Spinal cord (tissue), 10 donors: ENCODE measurements around the gene HSPB7. TPM values are rescaled to one million over a fixed set of nuclear protein-coding genes. Genes with fewer than 3 reads are reported as not detected.
"Not testable (repeated sequence)": the region's sequence is repeated elsewhere in the genome, so short reads cannot be mapped to it uniquely, and the experiment has no call there.

ENCODE experiments used
- DNase-seq, 6 donors: peaks; one replicate each; pipeline versions ENCODE4 v3.0.0 to v3.0.0-alpha.2; 2013 to 2015; ENCODE audit warnings: low spot score in 6 of 6, low read depth in 4 of 6
- H3K27ac ChIP-seq: one replicate; pipeline ENCODE4 v1.5.1; 2013; ENCODE audit warnings: low read depth, low read length, control low read depth
- H3K27me3 ChIP-seq: one replicate; pipeline ENCODE4 v1.6.1; 2013; ENCODE audit warnings: low read length; ENCODE audit not compliant: control insufficient read depth, insufficient read depth
- H3K36me3 ChIP-seq: one replicate; pipeline ENCODE4 v1.6.1; 2013; ENCODE audit warnings: low read length; ENCODE audit not compliant: control insufficient read depth, insufficient read depth
- H3K4me1 ChIP-seq: one replicate; pipeline ENCODE4 v1.6.1; 2013; ENCODE audit warnings: low read length; ENCODE audit not compliant: control insufficient read depth, insufficient read depth
- H3K4me3 ChIP-seq: one replicate; pipeline ENCODE4 v1.5.1; 2013; ENCODE audit warnings: low read depth, low read length, control low read depth
- H3K9me3 ChIP-seq: one replicate; pipeline ENCODE4 v1.6.1; 2013; ENCODE audit warnings: low read length; ENCODE audit not compliant: control insufficient read depth, insufficient read depth
- WGBS: methylation state at CpG from one replicate; pipeline ENCODE4 v1.1.5; 2013; ENCODE audit warnings: missing lambda C conversion rate; ENCODE audit not compliant: insufficient coverage; 5-methylcytosine and 5-hydroxymethylcytosine counted together
- polyA plus RNA-seq, 2 donors: library from polyadenylated mRNA; unstranded; fragments of 120-200 nt; gene quantifications; one replicate each; pipeline ENCODE4 v1.2.1, GENCODE V29; 2013; ENCODE audit not compliant: insufficient read length in 2 of 2
- total RNA-seq, 2 donors: library from RNA; depleted of rRNA in 1 of 2; stranded (reverse); fragments of 120-200 nt in 1 of 2; fragments of >200 nt in 1 of 2; gene quantifications; one replicate each; pipeline versions ENCODE4 v1.2.3 to v1.2.4, GENCODE V29; 2013 to 2014
- donor health status: healthy.

Gene HSPB7
- total and polyA plus RNA-seq, 4 donors = 1.4 to 2.7 (median 2.1) TPM

DNA sequence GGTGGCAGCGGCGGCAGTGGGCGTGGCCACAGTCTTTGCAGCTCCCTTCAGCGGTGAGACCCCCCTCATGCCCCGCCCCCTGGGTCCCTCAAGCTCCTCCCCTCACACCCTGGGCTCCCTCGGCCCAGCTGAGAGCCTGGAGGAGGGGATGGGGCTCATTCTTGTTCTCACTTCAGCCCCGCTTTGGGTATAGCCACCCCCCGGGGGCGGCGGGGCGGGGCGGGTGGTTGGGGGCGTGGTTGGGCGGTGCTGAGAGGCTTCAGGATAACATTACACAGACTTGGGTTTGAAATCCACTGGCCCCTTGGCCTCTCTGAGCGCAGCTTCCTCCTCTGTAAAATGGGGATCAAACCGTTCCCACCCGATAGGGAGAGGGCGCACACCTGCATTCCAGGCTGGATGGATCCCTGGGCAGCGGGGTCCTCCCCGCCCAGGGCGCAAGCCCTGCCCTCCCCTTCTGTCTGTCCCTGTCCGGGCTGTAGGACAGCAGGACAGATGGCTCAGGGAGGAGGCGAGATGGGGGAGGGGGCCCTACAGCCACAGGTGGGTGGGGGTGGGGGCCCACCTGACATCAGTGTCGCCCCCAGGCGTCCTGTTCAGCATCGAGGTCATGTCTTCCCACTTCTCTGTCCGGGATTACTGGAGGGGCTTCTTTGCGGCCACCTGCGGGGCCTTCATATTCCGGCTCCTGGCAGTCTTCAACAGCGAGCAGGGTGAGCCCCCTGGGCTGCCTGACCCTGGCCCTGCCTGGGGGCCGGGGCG lies 9.1 kb upstream of the HSPB7 start:
- H3K27me3 ChIP-seq = peaks cover 2% of the 10 kb centered on the region
- no peaks in the 10 kb centered on the region for H3K36me3 ChIP-seq
- H3K27ac ChIP-seq = no peak overlapping the region
- H3K9me3 ChIP-seq = no peaks in the 10 kb centered on the region
- H3K4me3 ChIP-seq = no peak overlapping the region
- WGBS = 10% methylated on average over 20 of the region's 33 CpGs
- peak in 2 of 6 donors; percentile 54 to 58 for DNase-seq
- H3K4me1 ChIP-seq = peaks cover 12% of the 10 kb centered on the region

DNA sequence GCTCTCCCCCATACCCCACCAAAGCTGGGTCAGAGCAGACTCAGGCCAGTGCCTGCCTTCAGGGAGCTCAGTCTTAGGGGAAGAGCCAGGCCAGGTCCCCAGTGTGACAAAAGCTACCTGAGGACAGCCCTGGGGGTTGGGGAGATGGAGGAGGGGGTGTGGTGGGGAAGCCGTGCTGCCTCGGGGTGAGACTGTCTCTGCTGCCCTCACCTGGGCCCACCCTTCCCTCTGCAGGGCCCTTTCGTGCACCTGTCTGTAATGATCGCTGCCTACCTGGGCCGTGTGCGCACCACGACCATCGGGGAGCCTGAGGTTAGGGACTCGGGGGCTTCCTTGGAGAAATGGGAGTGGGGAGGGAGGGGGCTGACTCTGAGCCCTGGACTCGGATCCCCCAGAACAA lies 8.5 kb upstream of the HSPB7 start:
- H3K4me1 ChIP-seq = peaks cover 12% of the 10 kb centered on the region
- DNase-seq, H3K36me3 ChIP-seq, H3K4me3 ChIP-seq, H3K9me3 ChIP-seq, H3K27me3 ChIP-seq, H3K27ac ChIP-seq: not testable (repeated sequence)
- no CpG with 5 or more reads among the region's 10 CpGs for WGBS

DNA sequence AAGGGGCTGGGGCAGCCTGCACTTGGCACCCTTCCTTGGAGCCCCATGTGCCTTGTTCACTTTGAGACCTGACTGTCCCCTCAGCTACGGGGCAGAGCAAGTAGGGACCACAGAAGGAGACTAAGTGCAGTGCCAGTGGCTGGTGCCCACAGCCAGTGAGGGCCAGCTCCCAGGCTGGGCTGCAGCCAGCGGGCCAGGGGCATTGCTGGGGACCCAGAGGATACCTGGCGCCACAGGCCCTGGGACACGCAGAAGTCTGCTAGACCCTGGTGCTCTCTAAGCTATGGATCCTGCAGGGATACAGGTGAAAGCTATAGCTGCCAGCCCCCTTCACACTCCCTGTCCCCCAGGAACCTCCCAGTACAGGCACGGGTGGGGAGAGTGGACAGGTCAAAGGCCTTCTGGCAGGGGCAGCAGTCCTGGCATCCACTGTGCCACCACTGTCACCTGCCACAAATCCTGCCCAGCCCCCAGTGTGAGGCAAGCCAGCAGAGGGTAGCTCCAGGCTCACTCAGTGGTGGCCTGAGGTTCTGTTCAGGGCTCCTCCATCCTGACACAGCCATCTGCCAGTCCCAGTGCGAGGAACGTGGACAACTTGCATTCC lies 5.3 kb upstream of the HSPB7 start:
- WGBS = 64% methylated on average over 7 of the region's 7 CpGs
- no peak overlapping the region for H3K4me3 ChIP-seq
- H3K36me3 ChIP-seq = no peaks in the 10 kb centered on the region
- H3K4me1 ChIP-seq = peaks cover 29% of the 10 kb centered on the region
- no peaks in the 10 kb centered on the region for H3K9me3 ChIP-seq
- no peak for DNase-seq
- no peak overlapping the region for H3K27ac ChIP-seq
- peaks cover 2% of the 10 kb centered on the region for H3K27me3 ChIP-seq

DNA sequence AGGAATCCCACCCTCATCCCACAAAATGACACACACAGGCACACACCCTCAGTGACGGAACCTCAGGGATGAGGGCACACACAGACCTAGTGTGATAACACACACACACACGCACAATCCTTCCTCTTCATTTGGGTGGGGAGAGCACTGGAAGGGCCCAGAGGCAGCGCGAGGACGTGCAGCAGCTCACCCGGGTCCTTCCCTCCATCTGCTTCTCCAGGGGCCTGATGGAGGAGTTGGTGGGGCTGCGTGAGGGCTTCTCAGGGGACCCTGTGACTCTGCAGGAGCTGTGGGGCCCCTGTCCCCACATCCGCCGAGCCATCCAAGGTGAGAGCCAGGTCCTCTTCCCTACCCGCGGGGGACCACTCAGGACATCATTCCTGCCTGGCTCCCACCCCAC lies 4.5 kb upstream of the HSPB7 start:
- 91% methylated on average over 6 of the region's 11 CpGs for WGBS
- DNase-seq = no peak
- Histone ChIP-seq H3K27ac (no peak overlapping the region), H3K4me1 (peaks cover 36% of the 10 kb centered on the region), H3K4me3 (no peak overlapping the region), H3K27me3 (peaks cover 2% of the 10 kb centered on the region), H3K9me3 (no peaks in the 10 kb centered on the region), H3K36me3 (no peaks in the 10 kb centered on the region)

DNA sequence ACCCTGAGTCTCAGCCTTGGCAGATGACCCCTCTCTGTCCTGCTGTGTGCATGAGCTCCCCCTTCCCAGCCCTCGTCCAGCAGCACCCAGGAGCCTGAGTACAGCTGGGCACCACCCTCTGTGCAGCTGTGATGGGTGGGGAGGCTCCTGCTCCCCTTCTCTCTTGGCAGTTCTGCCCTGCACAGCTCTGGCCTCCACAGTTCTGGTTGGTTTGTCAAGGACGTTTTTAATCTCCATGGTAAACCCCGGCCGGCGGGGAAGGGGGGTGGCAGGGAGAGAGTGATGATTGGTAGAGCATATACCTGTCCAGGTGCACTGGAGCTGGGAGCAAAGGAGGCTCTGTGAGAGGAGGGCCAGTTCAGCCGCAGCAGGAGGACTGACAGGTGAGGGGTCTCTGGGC lies 3.8 kb upstream of the HSPB7 start, which contains the start of gene CLCNKA:
CLCNKA (plus strand) TSS at position 356 of the 400 bp plus-strand sequence. CDS start 584 bp downstream, outside the sequence.
- WGBS = 65% methylated on average over 6 of the region's 6 CpGs
- Histone ChIP-seq H3K4me1 (peaks cover 35% of the 10 kb centered on the region), H3K4me3 (no peak within 1 kb of the TSS), H3K27me3 (no peaks in the 10 kb centered on the region), H3K36me3 (no peaks in the 10 kb centered on the region), H3K27ac (no peak within 1 kb of the TSS), H3K9me3 (no peaks in the 10 kb centered on the region)
- DNase-seq = no peak

DNA sequence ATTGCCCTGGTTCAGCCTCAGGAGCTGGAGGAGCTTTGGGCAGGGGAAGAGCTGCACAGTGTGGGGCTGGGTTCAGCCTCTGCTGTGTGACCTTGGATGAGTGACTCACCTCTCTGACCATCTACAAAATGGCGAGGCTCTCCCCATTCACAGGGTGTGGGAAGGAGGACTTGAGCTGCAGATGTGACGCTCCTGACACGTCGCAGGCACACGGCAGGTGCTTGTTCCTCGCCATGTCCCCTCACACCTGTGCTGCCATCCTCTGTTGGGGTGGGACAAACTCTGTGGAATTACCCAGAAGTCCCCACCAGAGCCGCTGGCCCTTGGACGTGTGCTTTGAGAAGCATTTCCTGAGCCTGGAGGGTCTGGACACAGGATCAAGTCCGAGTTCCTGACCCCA lies 3.0 kb upstream of the HSPB7 start:
- H3K9me3 ChIP-seq, H3K27me3 ChIP-seq, H3K27ac ChIP-seq, H3K4me3 ChIP-seq, DNase-seq, H3K36me3 ChIP-seq: not testable (repeated sequence)
- WGBS = 83% methylated on average over 5 of the region's 9 CpGs
- H3K4me1 ChIP-seq = peaks cover 31% of the 10 kb centered on the region

DNA sequence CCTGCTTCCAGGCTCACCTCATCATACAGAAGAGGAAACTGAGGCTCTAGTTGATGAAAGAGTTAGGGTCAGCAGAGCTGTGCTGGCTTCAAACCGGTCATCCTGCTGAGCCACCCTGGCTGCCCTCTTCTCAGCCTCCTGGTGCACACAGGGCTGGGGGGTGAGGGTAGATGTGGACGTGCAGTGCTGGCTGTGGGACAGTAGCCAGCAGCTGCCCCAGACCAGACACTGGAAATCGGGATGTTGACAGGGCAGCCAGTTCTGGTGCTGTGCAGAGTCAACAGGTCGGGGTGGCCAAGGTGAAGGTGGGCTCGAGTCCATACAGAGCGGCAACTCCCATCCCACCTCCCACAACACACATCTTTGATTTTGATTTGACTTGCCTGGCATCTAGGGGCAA lies 2.5 kb upstream of the HSPB7 start:
- Histone ChIP-seq H3K27me3 (no peaks in the 10 kb centered on the region), H3K27ac (no peak overlapping the region), H3K9me3 (no peaks in the 10 kb centered on the region), H3K36me3 (no peaks in the 10 kb centered on the region), H3K4me1 (peaks cover 31% of the 10 kb centered on the region), H3K4me3 (no peak overlapping the region)
- 86% methylated on average over 3 of the region's 6 CpGs for WGBS
- no peak for DNase-seq

DNA sequence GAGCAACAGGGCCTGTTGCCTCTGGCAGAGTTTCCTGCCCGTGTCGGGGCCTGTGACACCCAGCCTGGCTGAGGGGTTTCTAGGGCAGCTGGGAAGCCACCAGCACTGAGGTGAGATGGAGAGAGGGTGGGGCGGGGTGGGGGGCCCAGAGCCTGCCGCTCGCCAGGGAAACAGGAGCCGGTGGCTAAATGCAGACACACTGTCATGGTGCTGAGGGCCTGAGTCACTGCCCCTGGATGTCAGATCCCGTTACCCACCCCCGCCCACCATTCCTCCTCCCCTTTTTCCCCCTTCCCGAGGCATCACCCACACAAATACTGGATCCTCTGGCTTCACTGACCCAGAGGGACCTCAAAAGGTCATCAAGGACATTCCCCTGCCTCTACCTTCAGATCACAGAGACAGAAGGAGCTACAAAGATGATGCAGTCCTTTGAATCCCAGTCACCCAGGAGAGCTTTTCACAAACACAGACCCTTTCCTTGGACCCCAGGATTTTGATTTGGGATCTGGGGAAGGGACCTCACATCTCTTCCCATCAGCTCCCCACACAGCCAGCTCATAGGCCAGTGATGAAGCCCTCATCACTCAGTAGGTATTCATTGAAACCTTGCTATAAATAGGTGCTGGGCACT lies 1.9 kb upstream of the HSPB7 start:
- WGBS = 34% methylated on average over 7 of the region's 9 CpGs
- no peaks in the 10 kb centered on the region for H3K27me3 ChIP-seq
- H3K27ac ChIP-seq = no peak overlapping the region
- DNase-seq = peak in 1 of 6 donors; percentile 23
- H3K9me3 ChIP-seq = no peaks in the 10 kb centered on the region
- no peak overlapping the region for H3K4me3 ChIP-seq
- no peaks in the 10 kb centered on the region for H3K36me3 ChIP-seq
- H3K4me1 ChIP-seq = peaks cover 36% of the 10 kb centered on the region

DNA sequence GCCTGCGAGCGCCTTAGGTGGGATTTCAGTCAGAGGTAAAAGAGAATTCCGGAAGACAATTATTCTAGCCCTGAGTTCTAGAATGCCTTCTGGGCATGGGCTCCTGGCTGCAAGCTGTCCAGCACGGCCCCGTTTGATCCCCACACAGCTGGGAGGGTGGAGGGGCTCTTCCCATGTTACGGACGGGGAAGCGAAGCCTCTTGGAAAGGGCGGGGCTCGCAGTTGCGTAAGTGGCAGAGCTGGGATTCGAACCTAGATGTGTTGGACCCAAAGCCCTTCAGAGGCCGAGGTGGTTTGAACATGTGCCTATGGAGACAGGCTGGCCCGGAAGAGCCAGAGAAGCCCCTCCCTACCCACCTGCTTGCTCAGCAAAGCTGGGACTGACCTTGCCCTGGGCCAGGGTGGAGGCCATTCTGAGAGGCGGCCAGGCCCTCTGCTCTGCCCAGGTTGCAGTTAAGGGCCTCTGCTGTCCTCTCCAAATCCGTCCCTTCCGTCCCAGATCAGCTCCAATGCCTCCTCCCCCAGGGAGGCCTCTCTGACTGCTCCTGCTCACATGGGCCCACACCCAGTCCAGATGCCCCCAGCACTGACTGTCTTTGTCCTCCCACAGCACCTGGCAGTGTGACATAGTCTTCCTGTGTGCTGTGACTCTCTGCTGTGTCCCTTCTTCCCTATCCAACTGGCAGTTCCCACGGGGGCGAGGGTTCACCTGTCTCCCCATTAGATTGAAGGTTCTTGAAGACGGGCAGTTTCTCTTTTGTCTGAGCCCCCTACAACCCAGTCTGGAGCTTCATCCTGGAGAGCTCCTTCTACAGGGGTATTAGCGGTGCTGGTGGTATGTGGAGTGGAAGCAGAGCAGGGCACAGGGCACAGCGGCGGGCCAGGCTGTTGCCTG lies 1.2 kb upstream of the HSPB7 start:
- Histone ChIP-seq H3K27ac (peak overlapping the region; percentile 70), H3K4me1 (peaks cover 41% of the 10 kb centered on the region), H3K4me3 (no peak overlapping the region), H3K27me3 (no peaks in the 10 kb centered on the region), H3K9me3 (no peaks in the 10 kb centered on the region), H3K36me3 (no peaks in the 10 kb centered on the region)
- no peak for DNase-seq
- WGBS = 83% methylated on average over 20 of the region's 23 CpGs
